Left lung (tissue), 10 donors: Measurements from ENCODE around the gene CALM1. TPM values are rescaled to one million over a fixed set of nuclear protein-coding genes. Genes with fewer than 3 reads are reported as not detected.

Source experiments
- ATAC-seq: fragments of 200-7000 bp; cut with Tn5 transposase; one replicate; pipeline ENCODE4 v1.9.1; 2020; ENCODE audit warnings: moderate library complexity
- DNase-seq, 4 donors: peaks; one replicate each; pipeline ENCODE4 v3.0.0-alpha.2; 2013 to 2020
- H3K27ac ChIP-seq, 2 donors: fragments of 200-600 bp; sonication (generic) in 1 of 2; one replicate each; pipeline versions ENCODE4 v1.5.0 to v1.8.0; 2020 to 2021
- H3K27me3 ChIP-seq, 2 donors: fragments of 200-600 bp; sonication (generic) in 1 of 2; one replicate each; pipeline versions ENCODE4 v1.5.0 to v1.8.0; 2020 to 2021
- H3K36me3 ChIP-seq, 2 donors: fragments of 200-600 bp; sonication (generic) in 1 of 2; one replicate each; pipeline versions ENCODE4 v1.5.0 to v1.8.0; 2020 to 2021
- H3K4me1 ChIP-seq, 2 donors: fragments of 200-600 bp; one replicate each; pipeline ENCODE4 v1.8.0; 2021
- H3K4me3 ChIP-seq, 2 donors: fragments of 200-600 bp; sonication (generic) in 1 of 2; one replicate each; pipeline versions ENCODE4 v1.5.0 to v1.8.0; 2020 to 2021; ENCODE audit warnings: mild to moderate bottlenecking in 1 of 2
- H3K9me3 ChIP-seq, 2 donors: fragments of 200-600 bp; sonication (generic) in 1 of 2; one replicate each; pipeline versions ENCODE4 v1.5.0 to v1.8.0; 2020 to 2021
- CTCF ChIP-seq, 2 donors: fragments of 200-600 bp; sonication (generic) in 1 of 2; IDR thresholded peaks; one replicate each; pipeline versions ENCODE4 v1.5.0 to v1.8.0; 2021; ENCODE audit warnings: antibody characterized with exemption in 2 of 2
- intact Hi-C, 2 donors: fragments of 100-400 bp; cut with DNase I; formaldehyde crosslinking; loops; one replicate each; pipeline versions ENCODE4 v1.11.2 to v1.14.2; 2022
- polyA plus RNA-seq, 6 donors: library from polyadenylated mRNA; unstranded; fragments of 120-200 nt; gene quantifications; one replicate each; pipeline ENCODE4 v1.2.1, GENCODE V29; 2013; ENCODE audit not compliant: insufficient read length in 6 of 6
- total RNA-seq, 2 donors: library from RNA; stranded (reverse); fragmentation: NEBNext Ultra II Directional; extraction: Animal tissue kit (Norgen Biotek cat#: 25700); gene quantifications; one replicate each; pipeline ENCODE4 v1.2.1, GENCODE V29; 2021
- donor health status: DM: no; HTN: yes; CAD: no.
- donor health status: DM: no; HTN: no; CAD: no.

CALM1 gene
- total and polyA plus RNA-seq, 8 donors, result 553 to 767 (median 654) TPM

GRCh38 chr14:90456551-90456950 is 59.7 kb downstream of the CALM1 start:
- H3K9me3 ChIP-seq, result no peaks in the 10 kb centered on the region
- H3K27ac ChIP-seq, result no peak overlapping the region
- DNase-seq (no peak), ATAC-seq (no peak)
- no peaks in the 10 kb centered on the region for H3K36me3 ChIP-seq
- intact Hi-C loops, result no loop called here
- no peak overlapping the region for H3K4me3 ChIP-seq
- peaks cover 5 to 6% of the 10 kb centered on the region in 2 donors for H3K4me1 ChIP-seq
- no peak for TF ChIP-seq CTCF (IDR thresholded peaks at IDR 0.05)
- no peaks in the 10 kb centered on the region for H3K27me3 ChIP-seq

DNA sequence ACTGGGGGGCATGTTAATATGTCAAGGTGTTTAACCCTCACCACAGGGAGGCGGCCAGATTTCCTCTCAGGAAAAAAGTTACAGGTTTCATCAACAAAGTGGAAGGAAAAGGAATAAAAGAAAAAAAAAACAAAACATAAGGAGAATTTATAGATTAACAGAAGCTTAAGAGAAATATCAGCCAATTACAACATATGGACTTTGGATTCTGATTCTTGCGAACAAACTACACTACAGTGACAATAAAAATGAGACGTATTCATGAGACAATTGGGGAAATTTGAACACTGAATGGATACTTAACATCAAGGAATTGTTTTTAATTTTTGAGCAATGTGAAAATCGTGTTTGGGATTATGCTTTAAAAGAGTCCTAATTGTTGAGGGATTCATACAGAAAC is 60.4 kb downstream of the CALM1 start:
- no peak for TF ChIP-seq CTCF (IDR thresholded peaks at IDR 0.05)
- DNase-seq (no peak), ATAC-seq (no peak)
- intact Hi-C loops, result no loop called here
- Histone ChIP-seq H3K27ac (no peak overlapping the region), H3K4me1 (peaks cover 4 to 5% of the 10 kb centered on the region in 2 donors), H3K36me3 (no peaks in the 10 kb centered on the region), H3K27me3 (no peaks in the 10 kb centered on the region), H3K9me3 (no peaks in the 10 kb centered on the region), H3K4me3 (no peak overlapping the region)

Other genes with a start within 250 kb of the CALM1 start
- gene PSMC1, start 140.5 kb upstream of the CALM1 start, total RNA-seq, result 100 to 1,000 TPM in 1 of 2 donors, 10 to 100 TPM in 1; 64.3 to 103 TPM
- gene PSMC1, start 140.5 kb upstream of the CALM1 start, polyA plus RNA-seq, result 100 to 1,000 TPM in 5 of 6 donors, 10 to 100 TPM in 1; 89.5 to 118 (median 109) TPM
- 10 to 100 TPM; 17.4 to 21.1 TPM for gene NRDE2, start 65.1 kb upstream of the CALM1 start, total RNA-seq
- 10 to 100 TPM; 19.6 to 25.7 (median 22.4) TPM for gene NRDE2, start 65.1 kb upstream of the CALM1 start, polyA plus RNA-seq